Activated CD8-positive, alpha-beta T cell treated with anti-CD3 and anti-CD28 coated beads for 36 hours (primary cell): ENCODE measurements around the gene SNPH. TPM values are rescaled to one million over a fixed set of nuclear protein-coding genes. Genes with fewer than 3 reads are reported as not detected.
A peak's percentile ranks its signal among the peaks of the same experiment; 100 is the strongest.

Experiments
- ATAC-seq: fragments of 200-7000 bp; cut with Tn5 transposase; one replicate; pipeline ENCODE4 v1.10.0; 2021; ENCODE audit warnings: mild to moderate bottlenecking, moderate library complexity
- CTCF ChIA-PET: fragments of 350-600 bp; sonication (Branson Sonifier 250); formaldehyde crosslinking; loops from one replicate; lab custom pipeline; 2021; ENCODE audit warnings: antibody characterized with exemption; lab: Charles Lee
- POLR2A ChIA-PET: fragments of 350-600 bp; sonication (Branson Sonifier 250); formaldehyde crosslinking; loops from one replicate; lab custom pipeline; 2021; ENCODE audit warnings: antibody characterized with exemption; lab: Charles Lee
- DNase-seq: peaks from one replicate; pipeline ENCODE4 v3.0.0-alpha.2; 2020
- H3K27ac Mint-ChIP-seq: one replicate; pipeline ENCODE4 v1.8.0; 2021; ENCODE audit warnings: mild to moderate bottlenecking, mixed read lengths
- H3K27me3 Mint-ChIP-seq: one replicate; pipeline ENCODE4 v1.8.0; 2021; ENCODE audit warnings: mixed read lengths
- H3K36me3 Mint-ChIP-seq: one replicate; pipeline ENCODE4 v1.8.0; 2021; ENCODE audit warnings: low read depth, mixed read lengths
- H3K4me1 Mint-ChIP-seq: one replicate; pipeline ENCODE4 v1.8.0; 2021; ENCODE audit warnings: low read depth, mixed read lengths
- H3K4me3 Mint-ChIP-seq: one replicate; pipeline ENCODE4 v1.8.0; 2021; ENCODE audit warnings: mild to moderate bottlenecking, moderate library complexity, mixed read lengths
- H3K9me3 Mint-ChIP-seq: one replicate; pipeline ENCODE4 v1.8.0; 2021; ENCODE audit warnings: mixed read lengths
- CTCF ChIP-seq: fragments of 200-600 bp; IDR thresholded peaks from one replicate; pipeline ENCODE4 v1.8.0; 2022; ENCODE audit warnings: antibody characterized with exemption, mild to moderate bottlenecking
- intact Hi-C: fragments of 100-400 bp; cut with micrococcal nuclease; formaldehyde crosslinking; loops from one replicate; pipeline ENCODE4 v1.10.0; 2022
- total RNA-seq, 2 experiments: library from RNA; stranded (reverse); gene quantifications; one replicate each; pipeline ENCODE4 v1.2.3, GENCODE V29; 2021

Gene SNPH
- total RNA-seq, 2 experiments from 2014 or later = 3.7 to 4.1 TPM

- peak overlapping the region; percentile 39 for H3K27ac Mint-ChIP-seq
- H3K27me3 Mint-ChIP-seq = no peaks in the 10 kb centered on the region
- no peak overlapping the region for H3K4me3 Mint-ChIP-seq
- CTCF ChIA-PET = interaction anchor here (0.8 kb wide), 1 partner anchor 69 kb away, joined by 3 read pairs; no protein-coding TSS in a partner anchor
- ATAC-seq = no peak
- POLR2A ChIA-PET = interaction anchor here (0.7 to 2.1 kb wide), 7 partner anchors 12 to 111 kb away, joined by 3 to 7 read pairs (median 3); no protein-coding TSS in a partner anchor
- intact Hi-C loops = no loop called here
- H3K4me1 Mint-ChIP-seq = peaks cover 58% of the 10 kb centered on the region
- H3K36me3 Mint-ChIP-seq = peaks cover 45% of the 10 kb centered on the region
- no peak for DNase-seq
- TF ChIP-seq CTCF = no peak
- H3K9me3 Mint-ChIP-seq = no peaks in the 10 kb centered on the region
Observed at GRCh38 chr20:1332749-1333300, 66.7 kb downstream of the SNPH start.

GRCh38 chr20:1333462-1334369, 67.6 kb downstream of the SNPH start:
- intact Hi-C loops = no loop called here
- no peaks in the 10 kb centered on the region for H3K9me3 Mint-ChIP-seq

GRCh38 chr20:1334370-1334731, 68.3 kb downstream of the SNPH start:
- Mint-ChIP-seq H3K27ac (no peak overlapping the region), H3K36me3 (peaks cover 42% of the 10 kb centered on the region), H3K4me3 (no peak overlapping the region), H3K9me3 (no peaks in the 10 kb centered on the region), H3K27me3 (no peaks in the 10 kb centered on the region), H3K4me1 (peaks cover 51% of the 10 kb centered on the region)
- TF ChIP-seq CTCF = no peak
- POLR2A ChIA-PET = no interaction called here
- CTCF ChIA-PET = no interaction called here
- no peak for DNase-seq
- intact Hi-C loops = no loop called here
- no peak for ATAC-seq

More at GRCh38 chr20:1333462-1334369, 67.6 kb downstream of the SNPH start:
- TF ChIP-seq CTCF = no peak
- DNase-seq (no peak), ATAC-seq (no peak)
- H3K36me3 Mint-ChIP-seq = peaks cover 42% of the 10 kb centered on the region
- CTCF ChIA-PET = no interaction called here
- no peak overlapping the region for H3K27ac Mint-ChIP-seq
- POLR2A ChIA-PET = interaction anchor here (1.0 to 2.1 kb wide), 5 partner anchors 11 to 59 kb away, joined by 3 to 7 read pairs (median 4); no protein-coding TSS in a partner anchor
- peaks cover 56% of the 10 kb centered on the region for H3K4me1 Mint-ChIP-seq
- H3K4me3 Mint-ChIP-seq = no peak overlapping the region
- no peaks in the 10 kb centered on the region for H3K27me3 Mint-ChIP-seq

- Mint-ChIP-seq H3K9me3 (no peaks in the 10 kb centered on the region), H3K4me1 (peaks cover 47% of the 10 kb centered on the region), H3K27ac (no peak overlapping the region), H3K4me3 (no peak overlapping the region), H3K27me3 (no peaks in the 10 kb centered on the region), H3K36me3 (peaks cover 38% of the 10 kb centered on the region)
- CTCF ChIA-PET = no interaction called here
- intact Hi-C loops = no loop called here
- DNase-seq (no peak), ATAC-seq (no peak)
- POLR2A ChIA-PET = no interaction called here
- TF ChIP-seq CTCF = no peak
Observed at GRCh38 chr20:1334761-1335160, 68.7 kb downstream of the SNPH start.
